CD4-positive, CD25-positive, alpha-beta regulatory T cell (primary cell): ENCODE results near the gene MYT1. TPM values are rescaled to one million over a fixed set of nuclear protein-coding genes. Genes with fewer than 3 reads are reported as not detected.
"Not testable (repeated sequence)": the region's sequence is repeated elsewhere in the genome, so short reads cannot be mapped to it uniquely, and the experiment has no call there.

Experiments
- ATAC-seq, 2 donors: fragments of 150-1000 bp; cut with Tn5 transposase; one replicate each; pipeline ENCODE4 v1.10.0; 2021; ENCODE audit warnings: low read depth in 2 of 2, moderate number of reproducible peaks in 2 of 2, moderate library complexity in 1 of 2
- DNase-seq, 3 donors: peaks; one replicate each; pipeline versions ENCODE4 v3.0.0 to v3.0.0-alpha.2; 2012 to 2022; ENCODE audit warnings: mixed read lengths in 1 of 3
- H3K27ac ChIP-seq: one replicate; pipeline ENCODE4 v1.7.0; 2013; ENCODE audit warnings: mild to moderate bottlenecking, low read length; ENCODE audit not compliant: insufficient read depth, poor library complexity, severe bottlenecking
- H3K27me3 ChIP-seq: one replicate; pipeline ENCODE4 v1.7.0; 2013; ENCODE audit warnings: low read length; ENCODE audit not compliant: control insufficient read depth, insufficient read depth
- H3K36me3 ChIP-seq: one replicate; pipeline ENCODE4 v1.7.0; 2013; ENCODE audit warnings: mild to moderate bottlenecking, low read length, moderate library complexity; ENCODE audit not compliant: control insufficient read depth, insufficient read depth
- H3K4me1 ChIP-seq: 2 replicates; pipeline ENCODE4 v1.7.0; 2013; ENCODE audit warnings: mild to moderate bottlenecking, low read length; ENCODE audit not compliant: insufficient read depth, control insufficient read depth, poor library complexity, severe bottlenecking
- H3K4me3 ChIP-seq: one replicate; pipeline ENCODE4 v1.7.0; 2013; ENCODE audit warnings: low read depth, mild to moderate bottlenecking, low read length, moderate library complexity
- H3K9me3 ChIP-seq, 2 experiments: 1 replicate in 1 of 2; 2 replicates in 1 of 2; pipeline ENCODE4 v1.7.0; 2013; ENCODE audit warnings: low read length in 2 of 2, mild to moderate bottlenecking in 1 of 2, moderate library complexity in 1 of 2; ENCODE audit not compliant: control insufficient read depth in 2 of 2
- H3K27ac Mint-ChIP-seq, 3 donors: one replicate each; pipeline ENCODE4 v1.8.0; 2020 to 2022; ENCODE audit warnings: mild to moderate bottlenecking in 3 of 3, mixed read lengths in 3 of 3, moderate library complexity in 2 of 3
- H3K27me3 Mint-ChIP-seq: one replicate; pipeline ENCODE4 v1.8.0; 2022; ENCODE audit warnings: mild to moderate bottlenecking, mixed read lengths
- H3K36me3 Mint-ChIP-seq: one replicate; pipeline ENCODE4 v1.8.0; 2020; ENCODE audit warnings: mixed read lengths
- H3K4me1 Mint-ChIP-seq, 4 donors: one replicate each; pipeline ENCODE4 v1.8.0; 2020 to 2022; ENCODE audit warnings: mixed read lengths in 4 of 4, mild to moderate bottlenecking in 1 of 4
- H3K4me3 Mint-ChIP-seq, 4 donors: one replicate each; pipeline ENCODE4 v1.8.0; 2020 to 2022; ENCODE audit warnings: mild to moderate bottlenecking in 4 of 4, mixed read lengths in 4 of 4, moderate library complexity in 3 of 4
- H3K9me3 Mint-ChIP-seq, 7 donors: one replicate each; pipeline ENCODE4 v1.8.0; 2020 to 2022; ENCODE audit warnings: mixed read lengths in 7 of 7, mild to moderate bottlenecking in 3 of 7, moderate library complexity in 2 of 7
- polyA plus RNA-seq, 4 donors: library from polyadenylated mRNA; unstranded; fragments of 300-500 nt; fragmentation: Illumina TruSeq; gene quantifications; one replicate each; pipeline ENCODE4 v1.2.3, GENCODE V29; 2021
- total RNA-seq: library from RNA; stranded (reverse); gene quantifications from one replicate; pipeline ENCODE4 v1.2.3, GENCODE V29; 2022

The MYT1 gene
- total and polyA plus RNA-seq, 5 donors from 2014 or later: 0.14 TPM; not detected in 4

GRCh38 chr20:64134744-64135143 is 29.5 kb upstream of the MYT1 start:
- DNase-seq, H3K27ac ChIP-seq, H3K36me3 Mint-ChIP-seq, H3K9me3 ChIP-seq, H3K27ac Mint-ChIP-seq, ATAC-seq, H3K4me1 Mint-ChIP-seq, H3K9me3 Mint-ChIP-seq, H3K4me1 ChIP-seq, H3K4me3 ChIP-seq, H3K27me3 ChIP-seq, H3K4me3 Mint-ChIP-seq, H3K27me3 Mint-ChIP-seq, H3K36me3 ChIP-seq: not testable (repeated sequence)

GRCh38 chr20:64136004-64136710 is 28.1 kb upstream of the MYT1 start:
- H3K36me3 Mint-ChIP-seq: no peaks in the 10 kb centered on the region
- peaks cover 0 to 5% (median 0%) of the 10 kb centered on the region in 4 donors for H3K4me1 Mint-ChIP-seq
- H3K36me3 ChIP-seq: no peaks in the 10 kb centered on the region
- H3K27ac Mint-ChIP-seq: no peak overlapping the region
- ATAC-seq (no peak), DNase-seq (no peak)
- no peaks in the 10 kb centered on the region for H3K4me1 ChIP-seq
- peaks cover 0 to 1% (median 0%) of the 10 kb centered on the region in 7 donors for H3K9me3 Mint-ChIP-seq
- H3K4me3 Mint-ChIP-seq: no peak overlapping the region
- H3K27me3 Mint-ChIP-seq: no peaks in the 10 kb centered on the region
- no peaks in the 10 kb centered on the region for H3K9me3 ChIP-seq
- no peak overlapping the region for H3K4me3 ChIP-seq
- no peak overlapping the region for H3K27ac ChIP-seq
- no peaks in the 10 kb centered on the region for H3K27me3 ChIP-seq

GRCh38 chr20:64137598-64138031 is 26.6 kb upstream of the MYT1 start:
- Mint-ChIP-seq H3K27ac (no peak overlapping the region), H3K4me3 (no peak overlapping the region), H3K9me3 (peaks cover 0 to 1% (median 0%) of the 10 kb centered on the region in 7 donors), H3K27me3 (peaks cover 8% of the 10 kb centered on the region), H3K4me1 (peaks cover 0 to 5% (median 0%) of the 10 kb centered on the region in 4 donors), H3K36me3 (no peaks in the 10 kb centered on the region)
- Histone ChIP-seq H3K36me3 (no peaks in the 10 kb centered on the region), H3K27me3 (no peaks in the 10 kb centered on the region), H3K4me1 (no peaks in the 10 kb centered on the region), H3K27ac (no peak overlapping the region), H3K4me3 (no peak overlapping the region), H3K9me3 (no peaks in the 10 kb centered on the region)
- DNase-seq (no peak), ATAC-seq (no peak)

GRCh38 chr20:64138276-64138815 is 25.9 kb upstream of the MYT1 start:
- Histone ChIP-seq H3K27ac (no peak overlapping the region), H3K9me3 (no peaks in the 10 kb centered on the region), H3K4me3 (no peak overlapping the region), H3K36me3 (no peaks in the 10 kb centered on the region), H3K27me3 (no peaks in the 10 kb centered on the region), H3K4me1 (no peaks in the 10 kb centered on the region)
- Mint-ChIP-seq H3K4me1 (peaks cover 0 to 5% (median 0%) of the 10 kb centered on the region in 4 donors), H3K4me3 (no peak overlapping the region), H3K9me3 (peaks cover 0 to 1% (median 0%) of the 10 kb centered on the region in 7 donors), H3K36me3 (no peaks in the 10 kb centered on the region), H3K27me3 (peaks cover 8% of the 10 kb centered on the region), H3K27ac (no peak overlapping the region)
- no peak for DNase-seq
- ATAC-seq: no peak

GRCh38 chr20:64139199-64140060 is 24.8 kb upstream of the MYT1 start:
- no peak for DNase-seq
- H3K4me3 ChIP-seq: no peak overlapping the region
- H3K9me3 ChIP-seq: peaks cover 0 to 1% of the 10 kb centered on the region in 2 experiments
- H3K27ac ChIP-seq: no peak overlapping the region
- H3K4me3 Mint-ChIP-seq: no peak overlapping the region
- H3K9me3 Mint-ChIP-seq: peaks cover 0 to 4% (median 2%) of the 10 kb centered on the region in 7 donors
- peaks cover 8% of the 10 kb centered on the region for H3K27me3 Mint-ChIP-seq
- no peaks in the 10 kb centered on the region for H3K4me1 ChIP-seq
- H3K27ac Mint-ChIP-seq: no peak overlapping the region
- no peaks in the 10 kb centered on the region for H3K36me3 ChIP-seq
- peaks cover 0 to 5% (median 0%) of the 10 kb centered on the region in 4 donors for H3K4me1 Mint-ChIP-seq
- H3K27me3 ChIP-seq: no peaks in the 10 kb centered on the region
- ATAC-seq: no peak
- H3K36me3 Mint-ChIP-seq: no peaks in the 10 kb centered on the region

GRCh38 chr20:64140061-64140931 is 24.0 kb upstream of the MYT1 start:
- no peaks in the 10 kb centered on the region for H3K4me1 Mint-ChIP-seq
- Histone ChIP-seq H3K27ac (no peak overlapping the region), H3K9me3 (peaks cover 3 to 10% of the 10 kb centered on the region in 2 experiments), H3K4me3 (no peak overlapping the region), H3K4me1 (no peaks in the 10 kb centered on the region), H3K27me3 (no peaks in the 10 kb centered on the region), H3K36me3 (no peaks in the 10 kb centered on the region)
- ATAC-seq (no peak), DNase-seq (no peak)
- peaks cover 8% of the 10 kb centered on the region for H3K27me3 Mint-ChIP-seq
- H3K27ac Mint-ChIP-seq: peak overlapping the region in 1 of 3 donors; percentile 38
- H3K9me3 Mint-ChIP-seq: peaks cover 1 to 11% (median 3%) of the 10 kb centered on the region in 7 donors
- H3K4me3 Mint-ChIP-seq: no peak overlapping the region
- H3K36me3 Mint-ChIP-seq: no peaks in the 10 kb centered on the region

GRCh38 chr20:64140956-64141355 is 23.3 kb upstream of the MYT1 start:
- DNase-seq (no peak), ATAC-seq (no peak)
- no peaks in the 10 kb centered on the region for H3K36me3 Mint-ChIP-seq
- peaks cover 6 to 14% of the 10 kb centered on the region in 2 experiments for H3K9me3 ChIP-seq
- H3K4me3 Mint-ChIP-seq: no peak overlapping the region
- H3K4me1 Mint-ChIP-seq: no peaks in the 10 kb centered on the region
- peaks cover 1 to 13% (median 3%) of the 10 kb centered on the region in 7 donors for H3K9me3 Mint-ChIP-seq
- no peaks in the 10 kb centered on the region for H3K4me1 ChIP-seq
- no peaks in the 10 kb centered on the region for H3K27me3 ChIP-seq
- no peak overlapping the region for H3K27ac ChIP-seq
- no peaks in the 10 kb centered on the region for H3K36me3 ChIP-seq
- peaks cover 8% of the 10 kb centered on the region for H3K27me3 Mint-ChIP-seq
- H3K27ac Mint-ChIP-seq: peak overlapping the region in 1 of 3 donors; percentile 38
- H3K4me3 ChIP-seq: no peak overlapping the region
